ENCODE data around the gene FOXP2.

The FOXP2 gene

DNA sequence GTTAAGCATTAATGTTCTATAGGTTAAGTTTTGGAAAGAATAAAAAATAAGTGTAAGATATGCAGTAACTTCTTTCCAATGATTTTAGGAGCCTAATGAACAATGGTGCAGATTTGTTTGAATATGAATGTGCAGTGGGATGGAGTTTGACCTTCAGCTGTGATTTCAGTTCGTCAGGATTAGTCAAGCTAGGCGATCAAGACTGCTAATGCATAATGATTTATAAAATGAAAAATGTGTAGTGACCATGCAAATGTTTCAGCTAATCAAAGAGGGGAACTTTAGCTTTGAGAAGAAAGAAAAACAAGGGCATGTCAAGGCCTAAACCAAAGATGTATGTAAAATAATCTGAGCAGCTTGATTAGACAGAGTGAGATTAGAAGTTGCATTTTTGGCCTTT lies 208.5 kb downstream of the FOXP2 start:
- ATAC-seq, result no peak
- no peak for TF ChIP-seq OSR1 (CRISPR knock-in tag; IDR thresholded peaks at IDR 0.05)
- TF ChIP-seq ARNTL (CRISPR knock-in tag; IDR thresholded peaks at IDR 0.05; ENCODE audit: borderline replicate concordance, low read depth), result no peak
- TF ChIP-seq TOX (CRISPR knock-in tag; IDR thresholded peaks at IDR 0.05; ENCODE audit: borderline replicate concordance), result no peak
- TF ChIP-seq, protein P1, sequence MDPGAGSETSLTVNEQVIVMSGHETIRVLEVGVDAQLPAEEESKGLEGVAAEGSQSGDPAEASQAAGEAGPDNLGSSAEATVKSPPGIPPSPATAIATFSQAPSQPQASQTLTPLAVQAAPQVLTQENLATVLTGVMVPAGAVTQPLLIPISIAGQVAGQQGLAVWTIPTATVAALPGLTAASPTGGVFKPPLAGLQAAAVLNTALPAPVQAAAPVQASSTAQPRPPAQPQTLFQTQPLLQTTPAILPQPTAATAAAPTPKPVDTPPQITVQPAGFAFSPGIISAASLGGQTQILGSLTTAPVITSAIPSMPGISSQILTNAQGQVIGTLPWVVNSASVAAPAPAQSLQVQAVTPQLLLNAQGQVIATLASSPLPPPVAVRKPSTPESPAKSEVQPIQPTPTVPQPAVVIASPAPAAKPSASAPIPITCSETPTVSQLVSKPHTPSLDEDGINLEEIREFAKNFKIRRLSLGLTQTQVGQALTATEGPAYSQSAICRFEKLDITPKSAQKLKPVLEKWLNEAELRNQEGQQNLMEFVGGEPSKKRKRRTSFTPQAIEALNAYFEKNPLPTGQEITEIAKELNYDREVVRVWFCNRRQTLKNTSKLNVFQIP (CRISPR knock-in tag; IDR thresholded peaks at IDR 0.05; ENCODE audit: borderline replicate concordance, low read depth), result no peak
- no peak for TF ChIP-seq GLIS3 (CRISPR knock-in tag; IDR thresholded peaks at IDR 0.05)
- no peak for TF ChIP-seq BACH2 (CRISPR knock-in tag; IDR thresholded peaks at IDR 0.05; ENCODE audit: borderline replicate concordance)
- no peak for TF ChIP-seq ZFP30 (CRISPR knock-in tag; IDR thresholded peaks at IDR 0.05)
- TF ChIP-seq RARB (CRISPR knock-in tag; IDR thresholded peaks at IDR 0.05), result no peak
- TF ChIP-seq TCF4 (CRISPR knock-in tag; IDR thresholded peaks at IDR 0.05; ENCODE audit: borderline replicate concordance), result no peak
- TF ChIP-seq ZNF8 (CRISPR knock-in tag; IDR thresholded peaks at IDR 0.05), result no peak
- TF ChIP-seq ISL1 (CRISPR knock-in tag; IDR thresholded peaks at IDR 0.05), result no peak
- TF ChIP-seq, protein P2, sequence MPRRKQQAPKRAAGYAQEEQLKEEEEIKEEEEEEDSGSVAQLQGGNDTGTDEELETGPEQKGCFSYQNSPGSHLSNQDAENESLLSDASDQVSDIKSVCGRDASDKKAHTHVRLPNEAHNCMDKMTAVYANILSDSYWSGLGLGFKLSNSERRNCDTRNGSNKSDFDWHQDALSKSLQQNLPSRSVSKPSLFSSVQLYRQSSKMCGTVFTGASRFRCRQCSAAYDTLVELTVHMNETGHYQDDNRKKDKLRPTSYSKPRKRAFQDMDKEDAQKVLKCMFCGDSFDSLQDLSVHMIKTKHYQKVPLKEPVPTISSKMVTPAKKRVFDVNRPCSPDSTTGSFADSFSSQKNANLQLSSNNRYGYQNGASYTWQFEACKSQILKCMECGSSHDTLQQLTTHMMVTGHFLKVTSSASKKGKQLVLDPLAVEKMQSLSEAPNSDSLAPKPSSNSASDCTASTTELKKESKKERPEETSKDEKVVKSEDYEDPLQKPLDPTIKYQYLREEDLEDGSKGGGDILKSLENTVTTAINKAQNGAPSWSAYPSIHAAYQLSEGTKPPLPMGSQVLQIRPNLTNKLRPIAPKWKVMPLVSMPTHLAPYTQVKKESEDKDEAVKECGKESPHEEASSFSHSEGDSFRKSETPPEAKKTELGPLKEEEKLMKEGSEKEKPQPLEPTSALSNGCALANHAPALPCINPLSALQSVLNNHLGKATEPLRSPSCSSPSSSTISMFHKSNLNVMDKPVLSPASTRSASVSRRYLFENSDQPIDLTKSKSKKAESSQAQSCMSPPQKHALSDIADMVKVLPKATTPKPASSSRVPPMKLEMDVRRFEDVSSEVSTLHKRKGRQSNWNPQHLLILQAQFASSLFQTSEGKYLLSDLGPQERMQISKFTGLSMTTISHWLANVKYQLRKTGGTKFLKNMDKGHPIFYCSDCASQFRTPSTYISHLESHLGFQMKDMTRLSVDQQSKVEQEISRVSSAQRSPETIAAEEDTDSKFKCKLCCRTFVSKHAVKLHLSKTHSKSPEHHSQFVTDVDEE (CRISPR knock-in tag; IDR thresholded peaks at IDR 0.05), result no peak
- TF ChIP-seq ZNF565 (CRISPR knock-in tag; conservative IDR thresholded peaks at IDR 0.05; ENCODE audit: low read depth), result no peak
- no peak for TF ChIP-seq ZC3H10 (CRISPR knock-in tag; IDR thresholded peaks at IDR 0.05)

DNA sequence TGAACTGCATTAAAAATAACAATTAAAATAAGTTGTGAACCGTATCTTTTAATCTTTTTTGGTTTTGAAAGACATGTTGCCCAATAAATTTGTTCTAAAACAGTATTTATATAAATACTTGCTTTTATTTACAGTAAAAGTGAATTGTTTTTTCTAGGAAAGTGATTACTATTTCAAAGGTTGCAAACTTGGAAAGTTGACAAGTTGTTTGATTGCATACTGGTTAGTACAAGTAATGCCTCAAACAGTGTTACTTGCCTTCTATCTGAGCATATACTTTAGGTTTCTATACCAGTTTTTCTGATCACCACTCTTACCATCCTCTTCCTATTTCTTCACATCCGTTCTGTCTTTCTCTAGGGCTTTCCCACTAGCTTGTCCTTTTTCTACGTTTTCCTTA lies 212.6 kb downstream of the FOXP2 start:
- TF ChIP-seq ZFP30 (CRISPR knock-in tag; IDR thresholded peaks at IDR 0.05) (no peak), ISL1 (CRISPR knock-in tag; IDR thresholded peaks at IDR 0.05) (no peak), GLIS3 (CRISPR knock-in tag; IDR thresholded peaks at IDR 0.05) (no peak), ZNF8 (CRISPR knock-in tag; IDR thresholded peaks at IDR 0.05) (no peak), ESRRG (CRISPR knock-in tag; IDR thresholded peaks at IDR 0.05) (no peak), TOX (CRISPR knock-in tag; IDR thresholded peaks at IDR 0.05; ENCODE audit: borderline replicate concordance) (no peak), RARB (CRISPR knock-in tag; IDR thresholded peaks at IDR 0.05) (no peak), ARNTL (CRISPR knock-in tag; IDR thresholded peaks at IDR 0.05; ENCODE audit: borderline replicate concordance, low read depth) (no peak), PPARA (CRISPR knock-in tag; IDR thresholded peaks at IDR 0.05; ENCODE audit: borderline replicate concordance) (no peak)
- TF ChIP-seq, protein P3, sequence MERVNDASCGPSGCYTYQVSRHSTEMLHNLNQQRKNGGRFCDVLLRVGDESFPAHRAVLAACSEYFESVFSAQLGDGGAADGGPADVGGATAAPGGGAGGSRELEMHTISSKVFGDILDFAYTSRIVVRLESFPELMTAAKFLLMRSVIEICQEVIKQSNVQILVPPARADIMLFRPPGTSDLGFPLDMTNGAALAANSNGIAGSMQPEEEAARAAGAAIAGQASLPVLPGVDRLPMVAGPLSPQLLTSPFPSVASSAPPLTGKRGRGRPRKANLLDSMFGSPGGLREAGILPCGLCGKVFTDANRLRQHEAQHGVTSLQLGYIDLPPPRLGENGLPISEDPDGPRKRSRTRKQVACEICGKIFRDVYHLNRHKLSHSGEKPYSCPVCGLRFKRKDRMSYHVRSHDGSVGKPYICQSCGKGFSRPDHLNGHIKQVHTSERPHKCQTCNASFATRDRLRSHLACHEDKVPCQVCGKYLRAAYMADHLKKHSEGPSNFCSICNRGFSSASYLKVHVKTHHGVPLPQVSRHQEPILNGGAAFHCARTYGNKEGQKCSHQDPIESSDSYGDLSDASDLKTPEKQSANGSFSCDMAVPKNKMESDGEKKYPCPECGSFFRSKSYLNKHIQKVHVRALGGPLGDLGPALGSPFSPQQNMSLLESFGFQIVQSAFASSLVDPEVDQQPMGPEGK (CRISPR knock-in tag; IDR thresholded peaks at IDR 0.05; ENCODE audit: borderline replicate concordance), result no peak
- TF ChIP-seq, protein P1 (CRISPR knock-in tag; IDR thresholded peaks at IDR 0.05; ENCODE audit: borderline replicate concordance, low read depth), result no peak

DNA sequence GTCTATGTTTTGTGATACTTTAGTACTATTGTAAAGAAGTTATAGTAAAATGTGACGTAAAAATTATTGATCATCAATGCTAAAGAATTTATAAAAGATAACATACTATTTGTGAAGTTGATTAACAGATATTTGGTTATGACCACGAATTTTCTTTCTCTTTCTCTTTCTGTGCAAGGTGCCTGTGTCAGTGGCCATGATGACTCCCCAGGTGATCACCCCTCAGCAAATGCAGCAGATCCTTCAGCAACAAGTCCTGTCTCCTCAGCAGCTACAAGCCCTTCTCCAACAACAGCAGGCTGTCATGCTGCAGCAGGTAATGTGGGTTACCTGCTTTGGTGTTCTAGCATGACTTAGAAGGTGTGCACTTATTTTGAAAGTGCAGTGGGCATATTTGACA lies 213.7 kb downstream of the FOXP2 start:
- TF ChIP-seq, protein P4, sequence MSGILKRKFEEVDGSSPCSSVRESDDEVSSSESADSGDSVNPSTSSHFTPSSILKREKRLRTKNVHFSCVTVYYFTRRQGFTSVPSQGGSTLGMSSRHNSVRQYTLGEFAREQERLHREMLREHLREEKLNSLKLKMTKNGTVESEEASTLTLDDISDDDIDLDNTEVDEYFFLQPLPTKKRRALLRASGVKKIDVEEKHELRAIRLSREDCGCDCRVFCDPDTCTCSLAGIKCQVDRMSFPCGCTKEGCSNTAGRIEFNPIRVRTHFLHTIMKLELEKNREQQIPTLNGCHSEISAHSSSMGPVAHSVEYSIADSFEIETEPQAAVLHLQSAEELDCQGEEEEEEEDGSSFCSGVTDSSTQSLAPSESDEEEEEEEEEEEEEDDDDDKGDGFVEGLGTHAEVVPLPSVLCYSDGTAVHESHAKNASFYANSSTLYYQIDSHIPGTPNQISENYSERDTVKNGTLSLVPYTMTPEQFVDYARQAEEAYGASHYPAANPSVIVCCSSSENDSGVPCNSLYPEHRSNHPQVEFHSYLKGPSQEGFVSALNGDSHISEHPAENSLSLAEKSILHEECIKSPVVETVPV (CRISPR knock-in tag; IDR thresholded peaks at IDR 0.05), result no peak
- no peak for TF ChIP-seq ZNF8 (CRISPR knock-in tag; IDR thresholded peaks at IDR 0.05)
- no peak for TF ChIP-seq GLIS3 (CRISPR knock-in tag; IDR thresholded peaks at IDR 0.05)
- TF ChIP-seq ARNTL (CRISPR knock-in tag; IDR thresholded peaks at IDR 0.05; ENCODE audit: borderline replicate concordance, low read depth), result no peak
- TF ChIP-seq CSDC2 (CRISPR knock-in tag; IDR thresholded peaks at IDR 0.05), result no peak
- TF ChIP-seq, protein P5, sequence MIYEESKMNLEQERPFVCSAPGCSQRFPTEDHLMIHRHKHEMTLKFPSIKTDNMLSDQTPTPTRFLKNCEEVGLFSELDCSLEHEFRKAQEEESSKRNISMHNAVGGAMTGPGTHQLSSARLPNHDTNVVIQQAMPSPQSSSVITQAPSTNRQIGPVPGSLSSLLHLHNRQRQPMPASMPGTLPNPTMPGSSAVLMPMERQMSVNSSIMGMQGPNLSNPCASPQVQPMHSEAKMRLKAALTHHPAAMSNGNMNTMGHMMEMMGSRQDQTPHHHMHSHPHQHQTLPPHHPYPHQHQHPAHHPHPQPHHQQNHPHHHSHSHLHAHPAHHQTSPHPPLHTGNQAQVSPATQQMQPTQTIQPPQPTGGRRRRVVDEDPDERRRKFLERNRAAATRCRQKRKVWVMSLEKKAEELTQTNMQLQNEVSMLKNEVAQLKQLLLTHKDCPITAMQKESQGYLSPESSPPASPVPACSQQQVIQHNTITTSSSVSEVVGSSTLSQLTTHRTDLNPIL (CRISPR knock-in tag; IDR thresholded peaks at IDR 0.05; ENCODE audit: low read depth), result no peak
- ATAC-seq, result no peak

More for the DNA sequence above, 212.6 kb downstream of the FOXP2 start:
- ATAC-seq, result no peak
